B cell (primary cell): ENCODE data around the gene RHOH. TPM values are rescaled to one million over a fixed set of nuclear protein-coding genes. Genes with fewer than 3 reads are reported as not detected.
A peak's percentile ranks its signal among the peaks of the same experiment; 100 is the strongest.

ENCODE experiments used
- ATAC-seq: fragments of 200-7000 bp; cut with Tn5 transposase; one replicate; pipeline ENCODE4 v1.10.0; 2021; ENCODE audit warnings: low read depth, mild to moderate bottlenecking, moderate number of reproducible peaks, moderate library complexity
- CTCF ChIA-PET: fragments of 350-600 bp; sonication (Branson Sonifier 250); formaldehyde crosslinking; loops from one replicate; lab custom pipeline; 2021; ENCODE audit warnings: antibody characterized with exemption, inconsistent platforms; lab: Charles Lee
- POLR2A ChIA-PET: fragments of 350-600 bp; sonication (Branson Sonifier 250); formaldehyde crosslinking; loops from one replicate; lab custom pipeline; 2021; ENCODE audit warnings: antibody characterized with exemption; lab: Charles Lee
- DNase-seq: peaks from one replicate; pipeline ENCODE4 v3.0.0; 2013
- H2AFZ ChIP-seq: 2 replicates; pipeline ENCODE4 v1.6.1; 2012; ENCODE audit warnings: mild to moderate bottlenecking, low read depth, low read length; ENCODE audit not compliant: insufficient read depth, poor library complexity, severe bottlenecking
- H3K27ac ChIP-seq, 2 donors: 1 replicate in 1 of 2; 2 replicates in 1 of 2; pipeline ENCODE4 v1.5.1; 2012 to 2013; ENCODE audit warnings: low read length in 2 of 2, mild to moderate bottlenecking in 2 of 2, moderate library complexity in 1 of 2
- H3K27me3 ChIP-seq, 4 experiments: fragments of 200-600 bp in 1 of 4; sonication (generic) in 1 of 4; replicated peaks in 1 of 4; 1 replicate in 2 of 4; 2 replicates in 2 of 4; pipeline versions ENCODE4 v1.6.1 to v1.7.0; 2013 to 2016; ENCODE audit warnings: low read length in 3 of 4, mild to moderate bottlenecking in 2 of 4, mixed read lengths in 1 of 4, moderate library complexity in 1 of 4; ENCODE audit not compliant: insufficient read depth in 4 of 4, control insufficient read depth in 3 of 4; ENCODE audit errors: control extremely low read depth in 1 of 4
- H3K36me3 ChIP-seq, 2 experiments: replicated peaks in 1 of 2; 1 replicate in 1 of 2; 2 replicates in 1 of 2; pipeline versions ENCODE4 v1.6.1 to v1.7.1; 2013; ENCODE audit warnings: low read length in 1 of 2; ENCODE audit not compliant: insufficient read depth in 2 of 2, control insufficient read depth in 1 of 2; ENCODE audit errors: control extremely low read depth in 1 of 2, extremely low read depth in 1 of 2
- H3K4me1 ChIP-seq, 2 donors: fragments of 200-600 bp in 1 of 2; sonication (generic) in 1 of 2; 1 replicate in 1 of 2; 2 replicates in 1 of 2; pipeline versions ENCODE4 v1.5.1 to v1.6.1; 2013 to 2017; ENCODE audit warnings: low read length in 2 of 2; ENCODE audit not compliant: control insufficient read depth in 2 of 2, insufficient read depth in 2 of 2
- H3K4me2 ChIP-seq: replicated peaks from 2 replicates; pipeline ENCODE3; 2012; ENCODE audit warnings: mild to moderate bottlenecking, low read depth, low read length; ENCODE audit not compliant: poor library complexity, severe bottlenecking
- H3K4me3 ChIP-seq, 5 experiments: fragments of 200-600 bp in 1 of 5; sonication (generic) in 1 of 5; 1 replicate in 3 of 5; 2 replicates in 2 of 5; pipeline versions ENCODE4 v1.5.1 to v1.7.0; 2011 to 2016; ENCODE audit warnings: low read length in 4 of 5, mild to moderate bottlenecking in 4 of 5, low read depth in 2 of 5, control low read depth in 1 of 5, moderate library complexity in 1 of 5; ENCODE audit not compliant: insufficient read depth in 1 of 5; ENCODE audit errors: control extremely low read depth in 1 of 5, extremely low read depth in 1 of 5
- H3K79me2 ChIP-seq: fragments of 200-600 bp; sonication (generic); one replicate; pipeline ENCODE4 v1.6.0; 2016; ENCODE audit warnings: low read length; ENCODE audit not compliant: control insufficient read depth, insufficient read depth
- H3K9ac ChIP-seq: fragments of 200-600 bp; sonication (generic); 2 replicates; pipeline ENCODE4 v1.6.1; 2017; ENCODE audit warnings: mild to moderate bottlenecking, low read length, moderate library complexity
- H3K9me3 ChIP-seq, 3 donors: one replicate each; pipeline versions ENCODE4 v1.6.1 to v1.7.1; 2013; ENCODE audit warnings: low read length in 2 of 3; ENCODE audit not compliant: control insufficient read depth in 2 of 3, insufficient read depth in 1 of 3; ENCODE audit errors: control extremely low read depth in 1 of 3
- H4K20me1 ChIP-seq: 2 replicates; pipeline ENCODE4 v1.6.0; 2012; ENCODE audit warnings: mild to moderate bottlenecking, low read length; ENCODE audit not compliant: insufficient read depth, control insufficient read depth, poor library complexity, severe bottlenecking
- H3K27ac Mint-ChIP-seq: one replicate; pipeline ENCODE4 v1.8.0; 2021; ENCODE audit warnings: mixed read lengths
- H3K27me3 Mint-ChIP-seq: one replicate; pipeline ENCODE4 v1.8.0; 2021; ENCODE audit warnings: mixed read lengths
- H3K4me1 Mint-ChIP-seq: one replicate; pipeline ENCODE4 v1.8.0; 2021; ENCODE audit warnings: mixed read lengths
- H3K4me3 Mint-ChIP-seq: one replicate; pipeline ENCODE4 v1.8.0; 2021; ENCODE audit warnings: mixed read lengths
- H3K9me3 Mint-ChIP-seq: one replicate; pipeline ENCODE4 v1.8.0; 2022; ENCODE audit warnings: mixed read lengths; ENCODE audit not compliant: insufficient read depth
- CTCF ChIP-seq: fragments of 200-600 bp; IDR thresholded peaks from one replicate; pipeline ENCODE4 v1.8.0; 2022; ENCODE audit warnings: antibody characterized with exemption, mild to moderate bottlenecking
- EZH2 ChIP-seq: IDR thresholded peaks from 2 replicates; pipeline ENCODE4 v1.6.1; 2012; ENCODE audit warnings: borderline replicate concordance, low read depth, mild to moderate bottlenecking, moderate library complexity, low read length; ENCODE audit not compliant: insufficient read depth, poor library complexity, severe bottlenecking
- WGBS: methylation state at CpG from one replicate; pipeline ENCODE4 v1.1.5; 2013; ENCODE audit warnings: missing lambda C conversion rate; ENCODE audit not compliant: insufficient coverage; 5-methylcytosine and 5-hydroxymethylcytosine counted together
- intact Hi-C: fragments of 100-400 bp; cut with micrococcal nuclease; formaldehyde crosslinking; loops from one replicate; pipeline ENCODE4 v1.10.0; 2022
- polyA plus RNA-seq: library from polyadenylated mRNA; depleted of rRNA; stranded (reverse); fragments of >200 nt; gene quantifications from 2 replicates; pipeline ENCODE4 v1.2.3, GENCODE V29; 2012
- total RNA-seq, 2 donors: library from RNA; stranded (reverse); fragments of 120-200 nt in 1 of 2; gene quantifications; 1 replicate in 1 of 2; 2 replicates in 1 of 2; pipeline versions ENCODE4 v1.2.3 to v1.2.4, GENCODE V29; 2013 to 2022

RHOH gene
- total and polyA plus RNA-seq, 2 donors (not counting 1 experiment from before 2014, with no cell fraction given), result 118 to 209 TPM

GRCh38 chr4:40199999-40200874, 3.4 kb downstream of the RHOH start:
- Histone ChIP-seq H4K20me1 (peaks cover 73% of the 10 kb centered on the region), H3K79me2 (peaks cover 99% of the 10 kb centered on the region), H3K36me3 (peaks cover 4 to 18% of the 10 kb centered on the region in 2 experiments), H2AFZ (no peak overlapping the region), H3K27ac (peak overlapping the region; percentile 93 to 99), H3K9me3 (no peaks in the 10 kb centered on the region), H3K4me1 (peaks cover 53 to 60% of the 10 kb centered on the region in 2 donors), H3K4me2 (peak overlapping the region; percentile 83), H3K27me3 (no peaks in the 10 kb centered on the region), H3K9ac (peak overlapping the region; percentile 99), H3K4me3 (peak overlapping the region; percentile 79 to 99 (median 90))
- ATAC-seq (peak; percentile 19), DNase-seq (peak; percentile 63)
- WGBS, result 0% methylated on average over 3 of the region's 15 CpGs
- Mint-ChIP-seq H3K4me3 (peak overlapping the region; percentile 96), H3K27ac (peak overlapping the region; percentile 91), H3K27me3 (no peaks in the 10 kb centered on the region), H3K4me1 (peaks cover 64% of the 10 kb centered on the region), H3K9me3 (no peaks in the 10 kb centered on the region)
- ChIA-PET POLR2A (interaction anchor here (0.5 to 4.2 kb wide), 7 partner anchors 14 to 545 kb away, joined by 3 to 34 read pairs (median 5); no protein-coding TSS in a partner anchor), CTCF (interaction anchor here (0.7 to 2.4 kb wide), 21 partner anchors 9 to 534 kb away, joined by 3 to 20 read pairs (median 3); no protein-coding TSS in a partner anchor)
- intact Hi-C loops, result loop anchor here (1.0 to 10.0 kb wide), 5 partner anchors 101 to 1535 kb away; partner anchors contain the start of genes KLF3 and PDS5A
- TF ChIP-seq CTCF, result no peak
- no peak for TF ChIP-seq EZH2
